GM19023 (cell line): ENCODE measurements around the gene MASP1.

Experiments
- ATAC-seq: cut with Tn5 transposase; IDR thresholded peaks from one replicate; pipeline ENCODE4 v1.9.1; 2021; ENCODE audit warnings: mild to moderate bottlenecking, moderate library complexity; ENCODE audit not compliant: unreplicated experiment

MASP1 gene

GRCh38 chr3:187191271-187191670 lies 100.3 kb downstream of the MASP1 start:
- ATAC-seq: no peak

- no peak for ATAC-seq
These were observed 102.6 kb downstream of the MASP1 start for GRCh38 chr3:187188931-187189330.

- no peak for ATAC-seq
These were observed 104.6 kb downstream of the MASP1 start for GRCh38 chr3:187186801-187187421.

GRCh38 chr3:187186375-187186774 lies 105.2 kb downstream of the MASP1 start:
- no peak for ATAC-seq

- ATAC-seq: no peak
These were observed 105.8 kb downstream of the MASP1 start for GRCh38 chr3:187185759-187186158.
